A549 (cell line): Measurements from ENCODE around the gene SHISA3. TPM values are rescaled to one million over a fixed set of nuclear protein-coding genes. Genes with fewer than 3 reads are reported as not detected.

ENCODE experiments used
- ATAC-seq, 2 experiments: fragments of 200-7000 bp in 1 of 2; fragments of >200 bp in 1 of 2; cut with Nextera tagmentation in 1 of 2; cut with Tn5 transposase in 1 of 2; 3 replicates each; pipeline versions ENCODE4 v1.8.0 to v1.9.1; 2018 to 2020; ENCODE audit warnings: mild to moderate bottlenecking in 1 of 2, moderate library complexity in 1 of 2
- CTCF ChIA-PET: fragments of 300-600 bp; sonication (Branson Sonifier 250); formaldehyde crosslinking; extraction: SDS; loops from one replicate; lab custom pipeline; 2021; ENCODE audit warnings: antibody characterized with exemption, inconsistent platforms; lab: Yijun Ruan, JAX
- POLR2A ChIA-PET: fragments of 350-600 bp; formaldehyde crosslinking; extraction: SDS; loops from one replicate; lab custom pipeline; 2021; ENCODE audit warnings: antibody characterized with exemption, inconsistent platforms; lab: Yijun Ruan, JAX
- DNase-seq, 2 experiments: peaks; one replicate each; pipeline versions ENCODE4 v3.0.0 to v3.0.0-alpha.2; 2011 to 2016; ENCODE audit warnings: low read depth in 1 of 2, low spot score in 1 of 2
- FAIRE-seq: peaks from 2 replicates; lab custom pipeline; 2011; peaks lifted over from hg19 to GRCh38; lab: Jason Lieb, UNC
- H3K27ac ChIP-seq, 2 experiments: fragments of >200 bp; sonication (Bioruptor Twin); formaldehyde crosslinking; 3 replicates each; pipeline ENCODE4 v1.5.1; 2016 to 2017
- H3K4me1 ChIP-seq: fragments of >200 bp; sonication (Bioruptor Twin); formaldehyde crosslinking; 3 replicates; pipeline ENCODE4 v1.6.1; 2016
- H3K4me2 ChIP-seq: fragments of >200 bp; sonication (Bioruptor Twin); formaldehyde crosslinking; 3 replicates; pipeline ENCODE4 v1.6.1; 2016
- H3K4me3 ChIP-seq: fragments of >200 bp; sonication (Bioruptor Twin); formaldehyde crosslinking; 3 replicates; pipeline ENCODE4 v1.5.1; 2016
- H3K9me3 ChIP-seq: fragments of >200 bp; sonication (Bioruptor Twin); formaldehyde crosslinking; 3 replicates; pipeline ENCODE4 v1.6.1; 2016
- ATOH8 ChIP-seq: fragments of 250-450 bp; sonication (Bioruptor Pico); IDR thresholded peaks from 2 replicates; pipeline ENCODE4 v1.5.0; 2020; ENCODE audit warnings: low read depth, mild to moderate bottlenecking, moderate library complexity
- CHD4 ChIP-seq: fragments of 200-600 bp; sonication (generic); IDR thresholded peaks from 2 replicates; pipeline ENCODE4 v1.6.1; 2016; ENCODE audit warnings: antibody characterized with exemption, mild to moderate bottlenecking, borderline replicate concordance
- E2F6 ChIP-seq: IDR thresholded peaks from 2 replicates; pipeline ENCODE4 v1.6.1; 2012; ENCODE audit warnings: low read depth, borderline replicate concordance
- EHF ChIP-seq: fragments of 250-450 bp; sonication (Bioruptor Pico); IDR thresholded peaks from 2 replicates; pipeline ENCODE4 v1.5.0; 2020; ENCODE audit warnings: mild to moderate bottlenecking
- EHMT2 ChIP-seq: fragments of 200-600 bp; sonication (generic); IDR thresholded peaks from 2 replicates; pipeline ENCODE4 v1.6.1; 2016; ENCODE audit warnings: antibody characterized with exemption, low read depth, mild to moderate bottlenecking, moderate library complexity
- ESRRA ChIP-seq: fragments of 150-350 bp; IDR thresholded peaks from 2 replicates; pipeline ENCODE4 v1.6.1; 2014; ENCODE audit warnings: mild to moderate bottlenecking, low read length, borderline replicate concordance
- FOSL2 ChIP-seq, 2 experiments: fragments of 450-650 bp in 1 of 2; fragments of >200 bp in 1 of 2; sonication (Bioruptor Twin) in 1 of 2; formaldehyde crosslinking; IDR thresholded peaks; 2 replicates each; pipeline versions ENCODE4 v1.5.0 to v1.6.1; 2016 to 2020; ENCODE audit warnings: mild to moderate bottlenecking in 1 of 2, moderate library complexity in 1 of 2
- FOXS1 ChIP-seq: fragments of 250-450 bp; sonication (Bioruptor Pico); IDR thresholded peaks from 2 replicates; pipeline ENCODE4 v1.5.0; 2020; ENCODE audit warnings: mild to moderate bottlenecking, moderate library complexity
- HES2 ChIP-seq: fragments of >200 bp; sonication (Bioruptor Twin); formaldehyde crosslinking; IDR thresholded peaks from 2 replicates; pipeline ENCODE4 v1.6.1; 2016
- HEYL ChIP-seq: fragments of 250-450 bp; sonication (Bioruptor Pico); IDR thresholded peaks from 2 replicates; pipeline ENCODE4 v1.8.0; 2021; ENCODE audit warnings: mild to moderate bottlenecking, moderate library complexity
- HOXB13 ChIP-seq: fragments of 250-450 bp; sonication (Bioruptor Pico); IDR thresholded peaks from 2 replicates; pipeline ENCODE4 v1.5.0; 2020; ENCODE audit warnings: low read depth, mild to moderate bottlenecking, moderate library complexity
- JUN ChIP-seq, 2 experiments: fragments of >200 bp; sonication (Bioruptor Twin); formaldehyde crosslinking; IDR thresholded peaks; 2 replicates in 1 of 2; 3 replicates in 1 of 2; pipeline ENCODE4 v1.6.1; 2016 to 2017
- KDM1A ChIP-seq: fragments of 200-600 bp; sonication (generic); IDR thresholded peaks from 2 replicates; pipeline ENCODE4 v1.6.1; 2016; ENCODE audit warnings: low read depth, mild to moderate bottlenecking
- MAZ ChIP-seq: fragments of 150-350 bp; IDR thresholded peaks from 2 replicates; pipeline ENCODE4 v1.6.1; 2014; ENCODE audit warnings: antibody characterized with exemption, low read depth, low read length, borderline replicate concordance
- MYC ChIP-seq: IDR thresholded peaks from 2 replicates; pipeline ENCODE4 v1.6.1; 2012; ENCODE audit warnings: mild to moderate bottlenecking, inconsistent platforms, low read length, improper control_type of control experiment, borderline replicate concordance
- NR3C1 ChIP-seq: fragments of >200 bp; sonication (Bioruptor Twin); formaldehyde crosslinking; IDR thresholded peaks from 3 replicates; pipeline ENCODE4 v1.6.1; 2017
- PBX3 ChIP-seq: IDR thresholded peaks from 2 replicates; pipeline ENCODE4 v1.6.1; 2012
- POLR2AphosphoS2 ChIP-seq: conservative IDR thresholded peaks from 2 replicates; pipeline ENCODE4 v1.6.1; 2012; ENCODE audit warnings: low read length, improper control_type of control experiment, inconsistent platforms
- RARB ChIP-seq: fragments of 250-450 bp; sonication (Bioruptor Pico); IDR thresholded peaks from 2 replicates; pipeline ENCODE4 v1.8.0; 2021; ENCODE audit warnings: mild to moderate bottlenecking, moderate library complexity
- RCOR1 ChIP-seq: fragments of 150-350 bp; IDR thresholded peaks from 2 replicates; pipeline ENCODE4 v1.6.1; 2014; ENCODE audit warnings: antibody characterized with exemption, low read length, low read depth
- TP53 ChIP-seq: fragments of 250-450 bp; sonication (Bioruptor Pico); IDR thresholded peaks from 2 replicates; pipeline ENCODE4 v1.5.0; 2021; ENCODE audit warnings: mild to moderate bottlenecking, moderate library complexity
- ZFP36 ChIP-seq: fragments of 450-650 bp; IDR thresholded peaks from 2 replicates; pipeline ENCODE4 v1.6.1; 2014; ENCODE audit warnings: borderline replicate concordance; ENCODE audit not compliant: partially characterized antibody
- ZSCAN20 ChIP-seq: fragments of 250-450 bp; sonication (Bioruptor Pico); IDR thresholded peaks from 2 replicates; pipeline ENCODE4 v1.8.0; 2022; ENCODE audit warnings: mild to moderate bottlenecking, moderate library complexity
- WGBS: methylation state at CpG from one replicate; pipeline ENCODE4 v1.1.6; 2017; ENCODE audit errors: missing lambda C conversion rate; 5-methylcytosine and 5-hydroxymethylcytosine counted together
- polyA plus RNA-seq, 4 experiments: library from polyadenylated mRNA; depleted of rRNA in 3 of 4; stranded (reverse); fragments of >200 nt; fragmentation: RNase III in 1 of 4; extraction: RNeasy Plus Mini Kit Qiagen cat#74134 plus additional on column Dnase treatment in 1 of 4; gene quantifications; 2 replicates in 3 of 4; 3 replicates in 1 of 4; pipeline ENCODE4 v1.2.3, GENCODE V29; 2011 to 2017
- TF ChIP-seq, protein P1 (sequence below): fragments of 200-600 bp; sonication (generic); IDR thresholded peaks from 2 replicates; pipeline ENCODE4 v1.6.1; 2016; ENCODE audit warnings: antibody characterized with exemption, mild to moderate bottlenecking, moderate library complexity
- TF ChIP-seq, protein P2 (sequence below): IDR thresholded peaks from 2 replicates; pipeline ENCODE4 v1.6.1; 2012
- TF ChIP-seq, protein P3 (sequence below): fragments of >200 bp; sonication (Bioruptor Twin); formaldehyde crosslinking; IDR thresholded peaks from 3 replicates; pipeline ENCODE4 v1.5.1; 2016

The SHISA3 gene
- polyA plus RNA-seq, 2 of the 4 experiments (the other 2 are of a cell fraction): not detected

DNA sequence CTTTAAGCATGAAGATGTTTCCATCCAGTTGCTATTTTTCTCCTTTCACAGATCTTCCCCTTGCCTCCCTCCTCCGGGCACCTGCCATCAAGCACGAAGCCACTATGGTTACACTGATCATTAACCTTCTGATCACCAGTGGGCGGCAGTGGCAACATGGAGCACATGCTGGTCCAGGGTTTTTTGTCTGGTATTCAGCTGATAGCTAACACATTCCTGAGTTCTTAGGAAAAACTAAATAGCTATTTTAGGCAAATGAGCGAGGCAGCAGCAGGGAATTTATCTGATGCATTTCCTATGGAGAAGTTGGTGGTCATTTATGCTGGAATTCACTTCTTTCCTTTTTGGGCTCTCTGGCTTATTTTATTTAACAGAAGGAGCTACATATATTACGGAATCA is 22.9 kb downstream of the SHISA3 start:
- no peak for ATAC-seq
- H3K27ac ChIP-seq: no peak overlapping the region
- CTCF ChIA-PET: no interaction called here
- WGBS: 47% methylated on average over 5 of the region's 5 CpGs
- TF ChIP-seq MYC (no peak), FOXS1 (CRISPR knock-in tag) (no peak), FOSL2 (IDR thresholded peaks at IDR 0.05) (no peak), FOSL2 (CRISPR knock-in tag; IDR thresholded peaks at IDR 0.05) (no peak), ATOH8 (CRISPR knock-in tag) (no peak), RARB (CRISPR knock-in tag) (no peak), EHMT2 (no peak), HES2 (no peak), ESRRA (no peak), CHD4 (no peak), TP53 (no peak), JUN (IDR thresholded peaks at IDR 0.05) (no peak), E2F6 (no peak), ZSCAN20 (no peak)
- TF ChIP-seq, protein P1, sequence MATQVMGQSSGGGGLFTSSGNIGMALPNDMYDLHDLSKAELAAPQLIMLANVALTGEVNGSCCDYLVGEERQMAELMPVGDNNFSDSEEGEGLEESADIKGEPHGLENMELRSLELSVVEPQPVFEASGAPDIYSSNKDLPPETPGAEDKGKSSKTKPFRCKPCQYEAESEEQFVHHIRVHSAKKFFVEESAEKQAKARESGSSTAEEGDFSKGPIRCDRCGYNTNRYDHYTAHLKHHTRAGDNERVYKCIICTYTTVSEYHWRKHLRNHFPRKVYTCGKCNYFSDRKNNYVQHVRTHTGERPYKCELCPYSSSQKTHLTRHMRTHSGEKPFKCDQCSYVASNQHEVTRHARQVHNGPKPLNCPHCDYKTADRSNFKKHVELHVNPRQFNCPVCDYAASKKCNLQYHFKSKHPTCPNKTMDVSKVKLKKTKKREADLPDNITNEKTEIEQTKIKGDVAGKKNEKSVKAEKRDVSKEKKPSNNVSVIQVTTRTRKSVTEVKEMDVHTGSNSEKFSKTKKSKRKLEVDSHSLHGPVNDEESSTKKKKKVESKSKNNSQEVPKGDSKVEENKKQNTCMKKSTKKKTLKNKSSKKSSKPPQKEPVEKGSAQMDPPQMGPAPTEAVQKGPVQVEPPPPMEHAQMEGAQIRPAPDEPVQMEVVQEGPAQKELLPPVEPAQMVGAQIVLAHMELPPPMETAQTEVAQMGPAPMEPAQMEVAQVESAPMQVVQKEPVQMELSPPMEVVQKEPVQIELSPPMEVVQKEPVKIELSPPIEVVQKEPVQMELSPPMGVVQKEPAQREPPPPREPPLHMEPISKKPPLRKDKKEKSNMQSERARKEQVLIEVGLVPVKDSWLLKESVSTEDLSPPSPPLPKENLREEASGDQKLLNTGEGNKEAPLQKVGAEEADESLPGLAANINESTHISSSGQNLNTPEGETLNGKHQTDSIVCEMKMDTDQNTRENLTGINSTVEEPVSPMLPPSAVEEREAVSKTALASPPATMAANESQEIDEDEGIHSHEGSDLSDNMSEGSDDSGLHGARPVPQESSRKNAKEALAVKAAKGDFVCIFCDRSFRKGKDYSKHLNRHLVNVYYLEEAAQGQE: no peak
- TF ChIP-seq, protein P2, sequence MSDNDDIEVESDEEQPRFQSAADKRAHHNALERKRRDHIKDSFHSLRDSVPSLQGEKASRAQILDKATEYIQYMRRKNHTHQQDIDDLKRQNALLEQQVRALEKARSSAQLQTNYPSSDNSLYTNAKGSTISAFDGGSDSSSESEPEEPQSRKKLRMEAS: no peak
- TF ChIP-seq, protein P3, sequence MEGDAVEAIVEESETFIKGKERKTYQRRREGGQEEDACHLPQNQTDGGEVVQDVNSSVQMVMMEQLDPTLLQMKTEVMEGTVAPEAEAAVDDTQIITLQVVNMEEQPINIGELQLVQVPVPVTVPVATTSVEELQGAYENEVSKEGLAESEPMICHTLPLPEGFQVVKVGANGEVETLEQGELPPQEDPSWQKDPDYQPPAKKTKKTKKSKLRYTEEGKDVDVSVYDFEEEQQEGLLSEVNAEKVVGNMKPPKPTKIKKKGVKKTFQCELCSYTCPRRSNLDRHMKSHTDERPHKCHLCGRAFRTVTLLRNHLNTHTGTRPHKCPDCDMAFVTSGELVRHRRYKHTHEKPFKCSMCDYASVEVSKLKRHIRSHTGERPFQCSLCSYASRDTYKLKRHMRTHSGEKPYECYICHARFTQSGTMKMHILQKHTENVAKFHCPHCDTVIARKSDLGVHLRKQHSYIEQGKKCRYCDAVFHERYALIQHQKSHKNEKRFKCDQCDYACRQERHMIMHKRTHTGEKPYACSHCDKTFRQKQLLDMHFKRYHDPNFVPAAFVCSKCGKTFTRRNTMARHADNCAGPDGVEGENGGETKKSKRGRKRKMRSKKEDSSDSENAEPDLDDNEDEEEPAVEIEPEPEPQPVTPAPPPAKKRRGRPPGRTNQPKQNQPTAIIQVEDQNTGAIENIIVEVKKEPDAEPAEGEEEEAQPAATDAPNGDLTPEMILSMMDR: no peak
- TF ChIP-seq, all 56 proteins: peak for 0
- Histone ChIP-seq H3K4me1 (no peaks in the 10 kb centered on the region), H3K4me2 (no peak overlapping the region), H3K4me3 (no peak overlapping the region), H3K9me3 (no peaks in the 10 kb centered on the region)
- DNase-seq: no peak
- POLR2A ChIA-PET: no interaction called here
- no peak for FAIRE-seq

- Histone ChIP-seq H3K4me2 (no peak overlapping the region), H3K4me1 (no peaks in the 10 kb centered on the region), H3K27ac (no peak overlapping the region), H3K4me3 (no peak overlapping the region), H3K9me3 (no peaks in the 10 kb centered on the region)
- ATAC-seq: no peak
- CTCF ChIA-PET: no interaction called here
- no peak for FAIRE-seq
- POLR2A ChIA-PET: no interaction called here
- WGBS: 77% methylated on average over 19 of the region's 19 CpGs
- no peak for DNase-seq
- TF ChIP-seq KDM1A (no peak), E2F6 (no peak), PBX3 (no peak), POLR2AphosphoS2 (no peak), MAZ (no peak), EHF (CRISPR knock-in tag) (no peak), ZFP36 (no peak), RCOR1 (no peak), NR3C1 (no peak), HOXB13 (CRISPR knock-in tag) (no peak), FOSL2 (IDR thresholded peaks at IDR 0.05) (no peak), FOSL2 (CRISPR knock-in tag; IDR thresholded peaks at IDR 0.05) (no peak), RARB (CRISPR knock-in tag) (no peak), ZSCAN20 (no peak), HEYL (CRISPR knock-in tag) (no peak), MYC (no peak)
Measured at GRCh38 chr4:42425146-42426065, 28.1 kb downstream of the SHISA3 start.
